Measurements from ENCODE around the gene LDB2.

- no peak for TF ChIP-seq CTCF (IDR thresholded peaks at IDR 0.05; ENCODE audit: insufficient read depth, low read depth, low read length)
- TF ChIP-seq EZH2 (IDR thresholded peaks at IDR 0.05; ENCODE audit: insufficient read depth, low read length): no peak
These were observed 290.3 kb downstream of the LDB2 start for GRCh38 chr4:16608123-16608522.

All from astrocyte (in vitro differentiated cells and primary cell).